HTR-8/SVneo (cell line): ENCODE data around the gene LITAF.

ENCODE experiments used
- DNase-seq: peaks from one replicate; pipeline ENCODE4 v3.0.0; 2011; ENCODE audit warnings: low spot score, mixed read lengths; ENCODE audit not compliant: insufficient read length
- FAIRE-seq: peaks from 2 replicates; lab custom pipeline; 2011; peaks lifted over from hg19 to GRCh38; lab: Jason Lieb, UNC

The LITAF gene

DNA sequence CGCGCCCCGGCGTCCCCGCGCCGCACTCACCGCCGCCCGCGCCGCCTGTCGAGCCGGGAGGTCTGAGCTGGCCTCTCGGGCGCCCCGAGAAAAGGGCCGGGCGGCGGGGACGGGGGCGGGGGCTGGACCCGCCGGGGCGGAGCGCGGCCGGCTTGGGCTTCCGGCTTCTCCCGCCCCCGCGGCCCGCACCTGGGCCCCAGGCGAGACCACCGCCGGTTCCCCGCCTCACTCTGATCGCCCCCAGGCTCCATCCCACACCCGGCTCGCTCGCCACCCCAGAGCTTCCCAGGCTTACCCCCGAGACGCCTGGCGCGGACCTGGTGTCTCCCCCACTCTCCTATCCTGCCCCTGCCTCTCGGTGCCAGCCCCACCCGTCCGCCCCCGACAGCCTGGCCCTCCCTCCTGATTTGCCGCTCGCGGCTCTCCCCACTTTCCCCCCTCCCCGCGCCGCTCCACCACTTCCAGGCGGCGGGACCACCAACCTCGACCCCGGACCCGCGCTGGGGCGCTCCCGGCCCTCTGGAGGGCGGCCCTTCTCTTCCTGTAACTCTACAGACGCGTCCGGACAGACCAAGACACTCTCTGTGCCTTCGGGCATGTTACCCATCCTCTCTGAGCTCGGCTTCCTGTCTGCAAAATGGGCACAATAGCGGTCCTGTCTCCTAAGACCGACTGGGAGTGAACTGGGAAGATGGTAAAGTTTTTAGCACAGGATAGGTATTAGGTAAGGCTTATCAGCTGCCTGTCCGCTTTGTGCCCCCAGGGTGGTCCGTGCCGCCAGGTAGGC, at the start of gene LITAF:
Gene LITAF, minus strand, starts transcription at position 64 of the 787 bp plus-strand sequence. CDS start 30,189 bp downstream, outside the sequence.
- DNase-seq (peak; percentile 64), FAIRE-seq (no peak)

DNA sequence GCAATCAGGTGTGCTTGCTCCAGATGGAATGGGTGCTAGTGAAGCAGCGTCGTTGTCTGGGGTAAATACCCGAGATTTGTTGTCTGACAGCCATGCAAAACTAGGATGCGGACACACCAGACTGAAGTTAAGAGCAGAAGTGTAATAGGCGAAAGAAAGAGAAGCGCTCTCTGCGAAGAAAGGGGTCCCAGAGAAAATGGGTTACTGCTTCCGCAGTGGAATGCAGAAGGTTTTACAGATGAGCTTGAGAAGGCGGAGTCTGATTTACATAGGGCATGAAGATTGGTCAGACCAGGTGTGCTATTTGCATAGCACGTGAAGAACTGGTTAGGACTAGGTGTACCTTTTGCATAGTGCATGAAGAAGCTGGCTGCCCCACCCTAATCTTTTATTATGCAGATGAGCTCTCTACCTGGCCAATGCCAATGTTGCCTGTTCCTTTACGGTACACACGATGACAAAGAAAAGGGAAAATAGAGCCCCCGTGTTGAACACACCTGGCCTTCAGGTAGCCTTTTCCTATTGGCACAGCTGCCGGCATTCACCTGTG, 49.5 kb upstream of the LITAF start:
- FAIRE-seq (no peak), DNase-seq (no peak)

DNA sequence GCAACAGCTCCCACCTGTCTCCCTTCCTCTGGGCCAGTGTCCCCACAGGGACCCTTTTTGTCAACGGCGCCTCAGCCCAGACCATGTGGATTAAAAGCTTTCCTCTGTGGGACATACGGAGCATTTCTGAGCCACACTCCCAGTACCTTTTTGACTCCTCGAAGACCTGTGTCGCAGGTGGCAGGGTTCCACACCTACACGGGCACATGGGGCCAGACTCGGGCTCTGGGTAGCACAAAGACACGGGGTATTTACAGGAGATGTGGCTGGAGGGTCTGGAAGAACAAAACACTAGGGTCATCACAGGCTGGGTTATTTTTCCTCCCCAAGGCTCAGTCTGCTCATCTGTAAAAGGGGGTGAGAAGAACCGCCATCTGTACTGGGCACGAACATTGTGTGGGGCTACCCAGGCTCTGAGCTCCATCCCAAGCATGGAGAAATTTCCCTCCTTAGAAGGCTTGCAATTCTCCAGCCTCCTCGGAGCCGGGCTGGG, 49.0 kb upstream of the LITAF start:
- FAIRE-seq (no peak), DNase-seq (no peak)

DNA sequence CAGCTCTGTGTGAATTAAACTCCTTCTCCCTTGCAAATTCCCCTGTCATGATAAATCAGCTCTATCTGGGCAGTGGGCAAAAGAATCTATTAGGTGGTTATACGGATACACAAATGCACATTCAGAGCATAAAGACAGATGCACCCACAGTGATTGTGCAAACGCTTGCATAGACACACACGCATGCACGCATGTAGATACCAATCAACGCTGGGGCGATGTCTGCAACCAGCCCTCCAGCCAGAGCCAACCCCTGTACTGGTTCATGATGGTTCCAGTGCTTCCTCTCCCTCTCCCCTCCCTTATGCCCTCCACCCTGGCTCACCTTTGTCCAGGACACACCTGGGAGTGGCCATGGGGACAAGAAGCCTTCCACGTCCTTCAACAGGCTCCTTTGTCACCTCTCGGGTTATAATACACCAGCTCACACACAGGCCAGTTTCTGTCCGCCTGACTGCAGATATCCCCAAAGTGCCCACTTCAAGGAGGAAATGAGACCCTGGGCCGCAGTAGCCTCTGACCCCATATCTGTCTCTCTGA, 48.5 kb upstream of the LITAF start:
- no peak for DNase-seq
- FAIRE-seq: no peak

DNA sequence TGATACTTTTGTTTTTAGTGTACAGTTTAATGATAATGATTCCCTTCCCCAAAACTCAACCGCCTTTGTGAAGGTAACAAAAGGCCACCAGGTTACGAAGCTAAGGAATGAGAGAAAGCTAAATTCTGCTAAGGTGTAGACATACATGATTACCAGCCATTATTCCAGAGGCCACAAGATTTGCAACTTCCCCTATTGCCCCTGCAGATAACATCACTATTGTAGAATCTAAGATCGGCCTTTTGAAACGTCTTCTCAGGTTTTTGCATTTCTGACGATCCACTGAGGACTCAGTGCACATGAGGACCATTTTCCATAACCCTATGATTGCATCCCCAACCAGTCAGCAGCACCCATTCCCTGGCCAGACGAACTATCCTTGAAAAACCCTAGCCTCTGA, 47.6 kb upstream of the LITAF start:
- DNase-seq (no peak), FAIRE-seq (no peak)

DNA sequence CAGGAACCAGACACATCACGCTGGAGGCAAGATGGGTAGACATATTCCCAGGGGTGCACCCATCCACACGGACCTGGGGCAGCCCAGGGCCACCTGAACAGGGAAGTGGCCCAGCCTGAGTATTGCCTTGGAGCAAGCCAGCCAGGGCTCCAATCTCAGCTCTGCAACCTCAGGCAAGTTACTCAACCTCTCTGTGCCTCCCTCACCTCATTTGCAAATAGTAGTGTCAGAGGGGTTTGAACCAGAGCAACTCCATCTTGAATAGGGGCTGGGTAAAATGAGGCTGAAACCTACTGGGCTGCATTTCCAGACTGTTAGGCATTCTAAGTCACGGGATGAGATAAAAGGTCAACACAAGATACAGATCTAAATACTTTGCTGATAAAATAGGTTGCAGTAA, 46.4 kb upstream of the LITAF start:
- DNase-seq: no peak

DNA sequence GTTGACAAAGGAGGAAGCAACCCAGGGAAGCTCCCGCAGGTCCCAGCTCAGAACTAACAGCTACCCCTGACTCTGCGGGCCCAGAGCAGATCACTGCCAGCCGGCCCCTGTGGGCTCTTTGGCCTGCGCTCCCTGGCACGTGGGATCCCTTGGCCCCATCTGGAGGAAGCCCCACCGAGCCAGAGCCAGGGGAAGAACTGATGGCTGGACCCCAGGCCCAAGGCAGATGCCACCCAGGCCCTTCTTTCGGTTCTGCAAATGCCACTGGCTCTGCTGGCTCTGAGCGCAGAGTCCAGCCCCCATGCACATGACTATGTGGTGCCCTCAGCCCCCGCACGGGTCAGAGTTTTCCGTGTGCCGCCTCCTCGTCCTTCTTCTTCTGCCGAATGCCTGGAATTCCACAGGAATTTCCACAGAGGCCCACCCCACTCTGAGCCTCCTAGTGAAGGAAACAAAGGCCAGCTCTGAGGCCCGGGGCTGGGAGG, 45.8 kb upstream of the LITAF start:
- DNase-seq (peak; percentile 63), FAIRE-seq (no peak)

More for the DNA sequence above, 46.4 kb upstream of the LITAF start:
- no peak for FAIRE-seq

DNA sequence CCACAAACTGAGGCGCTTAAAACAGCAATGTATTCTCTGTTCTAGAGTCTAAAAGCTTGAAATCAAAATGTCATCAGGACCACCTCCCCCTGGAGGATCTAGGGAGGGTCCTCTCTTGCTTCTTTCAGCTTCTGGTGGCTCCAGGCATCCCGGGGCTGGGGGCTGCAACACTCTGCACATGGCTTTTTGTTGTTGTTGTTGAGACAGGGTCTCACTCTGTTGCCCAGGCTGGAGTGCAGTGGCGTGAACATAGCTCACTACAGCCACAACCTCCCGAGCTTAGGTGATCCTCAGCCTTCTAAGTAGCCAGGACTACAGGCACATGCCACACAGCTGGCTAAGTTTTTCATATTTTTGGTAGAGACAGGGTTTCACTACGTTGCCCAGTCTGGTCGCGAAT, 44.5 kb upstream of the LITAF start:
- DNase-seq (no peak), FAIRE-seq (no peak)

DNA sequence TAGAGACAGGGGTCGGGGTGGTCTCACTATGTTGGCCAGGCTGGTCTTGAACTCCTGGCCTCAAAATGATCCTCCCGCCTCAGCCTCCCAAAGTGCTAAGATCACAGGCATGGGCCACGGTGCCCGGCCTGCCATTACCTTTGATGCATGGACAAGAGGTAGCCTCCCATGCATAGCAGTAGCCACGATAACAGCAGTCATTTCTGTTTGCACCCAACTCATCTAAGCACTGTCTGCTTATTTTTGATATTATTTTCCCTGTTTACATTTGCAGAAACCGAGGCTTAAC, 44.0 kb upstream of the LITAF start:
- no peak for FAIRE-seq
- no peak for DNase-seq

DNA sequence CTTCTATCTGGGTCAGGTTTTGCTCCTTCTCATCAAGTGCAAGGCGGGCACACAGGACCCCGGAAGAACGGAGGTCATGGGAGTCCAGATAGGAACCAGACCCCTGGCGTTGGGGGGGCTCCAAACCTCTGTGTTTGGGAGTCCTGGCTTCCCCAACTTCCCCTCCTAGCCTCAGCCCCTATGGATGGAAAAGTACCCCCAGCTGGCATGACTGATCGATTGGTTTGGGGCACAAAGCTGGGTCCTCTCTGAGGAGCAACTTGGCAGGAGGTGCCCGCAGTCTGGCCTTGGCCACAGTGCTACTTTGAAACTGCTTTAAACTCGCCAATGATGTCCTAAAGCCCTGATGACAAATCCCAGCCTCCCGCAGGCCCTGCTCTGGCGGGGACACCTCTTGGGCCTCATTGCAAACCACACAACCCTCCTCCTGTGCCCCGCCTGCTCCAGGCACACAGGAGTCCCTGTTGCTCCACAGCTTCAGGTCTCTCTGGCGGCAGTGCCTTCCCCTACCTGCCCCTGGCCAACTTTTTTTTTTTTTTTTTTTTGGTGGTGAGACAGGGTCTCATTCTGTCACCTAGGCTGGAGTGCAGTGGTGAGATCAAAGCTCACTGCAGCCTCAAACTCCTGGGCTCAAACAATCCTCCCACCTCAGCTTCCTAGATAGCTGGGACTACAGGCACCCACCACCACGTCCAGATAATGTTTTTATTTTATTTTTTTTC, 43.5 kb upstream of the LITAF start:
- FAIRE-seq: no peak

DNA sequence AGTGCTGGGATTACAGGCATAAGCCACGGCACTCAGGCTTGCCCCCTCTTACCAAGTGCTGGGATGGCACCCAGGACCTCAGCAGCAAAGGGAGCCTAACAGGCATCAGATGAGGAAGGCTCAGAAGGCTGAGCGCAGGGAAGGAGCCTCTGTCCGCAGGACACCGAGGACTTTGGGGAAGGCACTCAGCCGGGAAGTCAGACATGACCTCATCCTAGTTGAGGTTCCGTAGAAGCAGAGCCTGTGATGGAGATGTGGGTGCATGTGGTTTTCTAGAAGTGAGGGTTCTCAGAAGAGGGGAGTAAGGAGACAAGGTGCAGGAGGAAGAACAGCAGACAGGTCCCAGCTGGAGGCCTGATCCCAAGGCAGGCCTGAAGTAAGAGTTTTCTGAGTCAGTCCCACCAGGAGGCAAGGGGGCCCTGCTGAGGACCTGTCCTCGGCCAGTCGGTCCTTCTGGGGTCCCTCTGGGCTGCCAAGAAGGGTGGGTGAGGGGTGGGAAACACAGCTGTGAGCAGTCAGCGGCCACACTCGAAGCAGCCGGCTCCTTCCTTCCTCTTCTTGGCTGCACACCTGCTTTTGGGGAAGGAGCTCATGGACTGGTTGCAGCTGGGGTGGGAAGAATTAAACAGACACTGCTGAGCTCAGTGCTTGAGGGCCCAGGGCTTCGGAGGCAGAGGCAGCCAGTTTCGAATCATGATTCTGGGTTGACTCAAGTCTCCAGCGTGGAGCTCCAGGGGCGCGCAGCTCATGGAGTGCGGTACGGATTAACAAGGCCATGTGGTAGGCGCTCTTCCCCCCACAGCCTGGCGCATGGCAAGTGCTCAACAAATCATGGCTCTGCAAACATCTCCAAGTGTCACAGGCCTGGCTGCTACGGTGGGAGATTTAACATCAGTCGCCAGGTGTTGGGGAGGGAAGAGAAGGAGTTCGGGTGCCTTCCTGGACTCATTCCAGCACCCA, 42.6 kb upstream of the LITAF start:
- DNase-seq (no peak), FAIRE-seq (no peak)

More for the DNA sequence above, 43.5 kb upstream of the LITAF start:
- DNase-seq: no peak

DNA sequence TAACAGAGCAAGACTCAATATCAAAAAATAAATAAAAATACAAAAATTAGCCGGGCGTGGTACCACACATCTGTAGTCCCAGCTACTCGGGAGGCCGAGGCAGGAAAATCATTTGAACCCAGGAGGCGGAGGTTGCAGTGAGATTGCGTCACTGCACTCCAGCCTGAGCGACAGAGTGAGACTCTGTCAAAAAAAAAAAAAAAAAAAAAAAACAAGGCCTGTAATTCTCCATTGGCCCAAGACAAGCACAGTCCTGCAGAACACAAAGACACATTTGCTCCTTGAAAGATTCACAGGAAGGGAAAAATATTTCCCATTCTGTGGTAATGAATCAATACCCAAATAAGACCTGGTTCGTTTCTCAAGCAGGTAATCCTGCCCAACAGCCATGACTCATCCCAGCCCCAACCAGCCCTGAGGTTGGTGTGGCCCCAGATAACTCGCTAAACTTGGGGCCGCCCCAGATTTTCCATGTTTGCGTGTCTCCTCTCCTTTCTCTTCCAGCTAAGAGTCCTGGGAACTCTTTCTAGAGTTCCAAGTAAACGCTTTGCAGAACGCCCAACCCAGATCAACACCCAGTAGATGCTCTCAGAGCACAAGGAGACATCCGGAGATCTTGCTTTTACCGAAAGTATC, 41.2 kb upstream of the LITAF start:
- peak; percentile 49 for DNase-seq
- no peak for FAIRE-seq

DNA sequence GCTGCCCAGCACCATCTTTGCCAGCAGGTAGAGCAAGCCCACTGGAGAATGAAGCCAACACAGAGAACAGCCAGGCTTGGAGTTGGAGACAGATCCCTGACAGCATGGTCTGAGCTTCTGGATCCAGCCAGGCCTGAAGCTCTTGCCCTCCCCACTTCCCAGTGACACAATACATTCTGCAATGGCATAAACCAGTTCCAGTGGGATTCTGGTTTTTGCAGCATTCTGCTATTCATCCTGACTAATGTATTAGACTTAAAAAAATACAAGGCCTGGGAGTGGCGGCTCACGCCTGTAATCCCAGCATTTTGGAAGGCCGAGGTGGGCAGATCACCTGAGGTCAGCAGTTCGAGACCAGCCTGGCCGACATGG, 40.6 kb upstream of the LITAF start:
- no peak for DNase-seq

DNA sequence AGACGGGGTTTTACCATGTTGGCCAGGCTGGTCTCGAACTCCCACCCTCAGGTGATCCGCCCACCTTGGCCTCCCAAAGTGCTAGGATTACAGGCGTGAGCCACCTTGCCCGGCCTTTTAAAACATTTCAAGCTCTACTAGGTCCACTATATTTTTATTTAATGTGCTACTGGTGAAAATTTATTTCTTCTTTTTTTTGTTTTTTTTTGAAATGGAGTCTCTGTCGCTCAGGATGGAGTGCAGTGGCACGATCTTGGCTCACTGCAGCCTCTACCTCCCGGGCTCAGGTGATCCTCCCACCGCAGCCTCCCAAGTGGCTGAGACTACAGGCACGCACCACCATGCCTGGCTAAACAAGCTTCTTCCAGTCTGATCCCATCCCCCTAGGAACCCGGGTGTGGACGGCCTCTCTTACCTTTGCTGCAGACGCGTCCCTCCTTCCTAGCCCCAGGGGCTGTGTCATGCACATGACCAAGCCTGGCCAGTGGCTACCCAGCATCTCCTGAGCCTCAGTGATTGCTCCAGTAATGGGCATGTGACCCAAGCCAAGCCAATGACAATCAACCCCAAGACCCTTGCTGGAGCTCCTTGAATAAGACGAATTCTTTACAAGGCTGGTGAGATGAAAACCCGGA, 40.1 kb upstream of the LITAF start:
- DNase-seq (no peak), FAIRE-seq (no peak)

More for the DNA sequence above, 40.6 kb upstream of the LITAF start:
- no peak for FAIRE-seq

DNA sequence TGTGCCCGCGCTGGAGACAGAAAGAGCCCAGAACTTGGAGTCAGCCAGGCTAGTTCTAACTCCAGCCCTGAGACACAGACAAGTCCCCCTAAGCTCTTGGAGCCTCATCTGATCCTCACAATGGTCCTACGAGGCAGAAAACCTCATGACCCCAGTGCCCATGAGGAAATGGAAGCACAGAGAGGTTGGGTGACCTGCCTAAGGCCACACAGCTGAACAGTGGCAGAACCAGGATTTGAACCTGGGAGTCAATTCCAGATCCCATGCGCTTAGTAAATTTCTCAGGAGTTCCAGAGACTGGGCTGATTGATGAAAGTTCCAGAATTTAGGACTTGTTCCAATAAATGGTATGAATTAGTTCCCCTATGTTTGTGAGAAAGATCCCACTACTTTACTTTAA, 39.0 kb upstream of the LITAF start:
- DNase-seq: no peak
- no peak for FAIRE-seq

DNA sequence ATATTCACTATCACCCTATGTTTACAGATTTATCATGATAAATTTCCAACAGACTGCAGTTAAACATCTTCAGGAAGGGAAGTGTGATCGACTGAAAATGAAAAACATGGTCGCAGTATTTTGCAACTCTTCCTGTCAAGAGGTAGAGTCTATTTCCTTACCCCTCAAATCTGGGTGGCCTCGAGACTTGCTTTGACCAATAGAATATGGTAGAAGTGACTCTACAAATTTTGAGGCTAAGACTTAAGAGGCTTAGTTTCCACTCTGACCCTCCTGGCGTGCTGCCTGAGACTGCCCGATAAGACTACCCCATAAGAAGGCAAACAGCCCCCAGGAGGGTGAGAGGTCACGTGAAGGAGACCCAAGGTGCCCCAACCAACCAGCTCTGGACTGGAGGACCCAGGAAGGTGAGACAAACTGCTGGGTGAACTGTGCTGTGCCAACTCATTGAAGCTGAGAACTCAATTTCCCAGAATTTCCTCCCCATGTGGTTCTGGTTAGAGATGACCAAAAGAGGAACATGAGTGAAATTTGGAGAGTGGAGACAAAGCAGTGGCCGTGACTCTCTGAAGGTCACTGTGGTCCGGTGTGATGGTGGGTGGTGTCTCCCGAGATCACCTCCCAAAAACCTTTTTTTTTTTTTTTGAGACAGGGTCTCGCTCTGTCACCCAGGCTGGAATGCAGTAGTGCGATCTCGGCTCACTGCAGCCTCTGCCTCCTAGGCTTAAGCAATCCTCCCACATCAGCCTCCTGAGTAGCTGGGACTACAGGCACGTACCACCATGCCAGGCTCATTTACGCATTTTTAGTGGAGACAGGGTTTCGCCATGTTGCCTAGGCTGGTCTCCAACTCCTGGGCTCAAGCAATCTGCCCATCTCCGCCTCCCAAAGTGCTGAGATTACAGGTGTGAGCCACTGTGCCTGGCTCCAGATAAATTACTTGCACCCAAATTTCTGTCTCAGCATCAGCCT, 38.2 kb upstream of the LITAF start:
- no peak for FAIRE-seq
- DNase-seq: no peak

DNA sequence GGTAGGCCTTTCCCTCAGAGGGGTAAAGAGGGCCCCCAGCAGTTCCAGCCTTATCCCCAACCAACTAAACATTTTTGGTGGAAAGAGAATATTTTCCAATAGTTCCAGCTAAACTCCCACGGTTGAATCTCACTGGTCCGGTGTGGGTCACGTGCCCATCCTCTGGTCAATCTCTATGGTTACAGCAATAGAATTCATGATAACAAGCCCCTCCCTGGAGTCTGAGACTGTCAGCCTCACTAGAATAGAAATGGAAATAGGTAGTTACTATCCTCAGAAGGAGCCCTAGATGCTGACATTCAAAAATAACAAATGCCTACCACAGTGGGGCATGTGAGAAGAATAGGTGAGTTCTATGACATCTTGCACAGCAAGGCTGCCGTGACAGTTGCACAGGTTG, 37.5 kb upstream of the LITAF start:
- FAIRE-seq (no peak), DNase-seq (no peak)
